Upper lobe of right lung (tissue), 1 donor: Measurements from ENCODE around the gene GLRX2. TPM values are rescaled to one million over a fixed set of nuclear protein-coding genes. Genes with fewer than 3 reads are reported as not detected.

ENCODE experiments used
- ATAC-seq: fragments of 200-7000 bp; cut with Tn5 transposase; one replicate; pipeline ENCODE4 v1.9.1; 2020; ENCODE audit warnings: mild to moderate bottlenecking, moderate library complexity
- DNase-seq: peaks from one replicate; pipeline ENCODE4 v3.0.0-alpha.2; 2020
- H3K27ac ChIP-seq: fragments of 200-600 bp; one replicate; pipeline ENCODE4 v1.8.0; 2022
- H3K27me3 ChIP-seq: fragments of 200-600 bp; one replicate; pipeline ENCODE4 v1.8.0; 2022; ENCODE audit warnings: mild to moderate bottlenecking
- H3K36me3 ChIP-seq: fragments of 200-600 bp; one replicate; pipeline ENCODE4 v1.8.0; 2022
- H3K4me1 ChIP-seq: fragments of 200-600 bp; one replicate; pipeline ENCODE4 v1.8.0; 2022
- H3K4me3 ChIP-seq: fragments of 200-600 bp; one replicate; pipeline ENCODE4 v1.8.0; 2022; ENCODE audit warnings: mild to moderate bottlenecking
- H3K9me3 ChIP-seq: fragments of 200-600 bp; one replicate; pipeline ENCODE4 v1.8.0; 2022
- CTCF ChIP-seq: fragments of 200-600 bp; IDR thresholded peaks from one replicate; pipeline ENCODE4 v1.8.0; 2022; ENCODE audit warnings: antibody characterized with exemption
- intact Hi-C: fragments of 100-400 bp; cut with DNase I; formaldehyde crosslinking; loops from one replicate; pipeline ENCODE4 v1.11.0; 2022
- total RNA-seq: library from RNA; stranded (reverse); fragmentation: NEBNext Ultra II Directional; extraction: Animal tissue kit (Norgen Biotek cat#: 25700); gene quantifications from one replicate; pipeline ENCODE4 v1.2.1, GENCODE V29; 2021
- donor health status: DM: no; HTN: yes; CAD: no; lungs with severe emphysema.

The GLRX2 gene
- total RNA-seq, 1 donor from 2014 or later: 19.0 TPM

DNA sequence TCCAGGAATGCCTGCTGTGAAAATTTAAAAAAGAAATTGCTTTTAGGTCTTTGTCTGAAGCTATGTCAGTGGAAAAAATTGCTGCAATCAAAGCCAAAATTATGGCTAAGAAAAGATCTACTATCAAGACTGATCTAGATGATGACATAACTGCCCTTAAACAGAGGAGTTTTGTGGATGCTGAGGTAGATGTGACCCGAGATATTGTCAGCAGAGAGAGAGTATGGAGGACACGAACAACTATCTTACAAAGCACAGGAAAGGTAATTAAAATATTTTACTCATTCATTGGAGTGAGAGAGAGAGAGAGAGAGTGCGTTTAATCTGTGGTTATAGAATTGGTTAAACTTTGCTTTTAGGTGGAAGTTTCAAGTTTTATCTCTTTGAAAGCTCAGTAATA is 36.6 kb upstream of the GLRX2 start:
- no peak for ATAC-seq
- H3K9me3 ChIP-seq: no peaks in the 10 kb centered on the region

GRCh38 chr1:193140254-193140653 is 35.0 kb upstream of the GLRX2 start:
- Histone ChIP-seq H3K27ac (no peak overlapping the region), H3K27me3 (no peaks in the 10 kb centered on the region), H3K9me3 (no peaks in the 10 kb centered on the region), H3K4me1 (no peaks in the 10 kb centered on the region), H3K36me3 (peaks cover 81% of the 10 kb centered on the region), H3K4me3 (no peak overlapping the region)
- no peak for DNase-seq
- no peak for TF ChIP-seq CTCF
- intact Hi-C loops: no loop called here
- no peak for ATAC-seq

More for the DNA sequence above, 36.6 kb upstream of the GLRX2 start:
- Histone ChIP-seq H3K4me3 (no peak overlapping the region), H3K36me3 (peaks cover 80% of the 10 kb centered on the region), H3K27me3 (no peaks in the 10 kb centered on the region), H3K4me1 (no peaks in the 10 kb centered on the region), H3K27ac (no peak overlapping the region)
- no peak for DNase-seq
- no peak for TF ChIP-seq CTCF
- intact Hi-C loops: no loop called here

DNA sequence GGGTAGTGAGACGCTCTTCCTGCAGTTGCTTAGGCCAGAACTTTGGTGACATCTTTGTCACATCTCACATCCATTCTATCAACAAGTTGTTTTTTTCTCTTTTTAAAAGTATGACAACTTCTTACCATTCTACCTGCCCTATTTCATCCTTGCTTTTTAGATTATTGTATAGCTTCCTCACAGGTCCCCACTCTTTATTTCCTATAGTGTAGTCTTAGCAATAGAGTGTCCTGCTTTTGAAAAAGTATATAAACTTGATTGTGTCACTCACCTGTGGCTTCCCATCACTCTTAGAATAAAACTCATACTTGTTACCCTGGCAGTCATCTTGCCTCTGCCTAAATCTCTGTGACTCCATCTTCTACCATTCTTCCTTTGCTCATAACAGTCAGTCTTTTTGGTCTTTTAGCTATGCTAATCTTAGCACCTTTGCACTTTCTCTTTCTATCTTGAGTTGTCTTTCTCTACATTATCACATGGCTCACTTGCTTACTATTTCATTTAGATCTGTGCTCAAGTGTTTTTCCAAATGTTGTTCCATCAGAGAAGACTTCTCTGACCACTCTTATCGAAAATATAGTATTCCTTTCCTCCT is 26.1 kb upstream of the GLRX2 start:
- peaks cover 4% of the 10 kb centered on the region for H3K4me1 ChIP-seq
- H3K27ac ChIP-seq: no peak overlapping the region
- no peak for TF ChIP-seq CTCF
- no peaks in the 10 kb centered on the region for H3K9me3 ChIP-seq
- no peaks in the 10 kb centered on the region for H3K27me3 ChIP-seq
- no peak overlapping the region for H3K4me3 ChIP-seq
- DNase-seq: no peak
- no peak for ATAC-seq
- peaks cover 54% of the 10 kb centered on the region for H3K36me3 ChIP-seq
- intact Hi-C loops: no loop called here

DNA sequence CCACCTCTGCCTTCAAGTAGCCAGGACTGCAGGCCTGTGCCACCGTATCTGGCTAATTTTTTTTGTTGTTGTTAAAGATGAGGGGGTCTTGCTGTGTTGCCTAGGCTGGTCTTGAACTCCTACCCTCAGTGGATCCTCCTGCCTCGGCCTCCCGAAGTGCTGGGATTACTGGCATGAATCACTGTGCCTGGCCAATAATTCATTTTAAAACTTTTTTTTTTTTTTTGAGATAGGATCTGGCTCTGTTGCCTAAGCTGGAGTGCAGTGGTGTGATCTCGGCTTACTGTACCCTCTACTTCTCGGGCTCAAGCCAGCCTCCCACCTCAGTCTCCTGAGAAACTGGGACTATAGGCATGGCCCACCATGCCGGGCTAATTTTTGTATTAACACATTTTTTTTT is 20.2 kb upstream of the GLRX2 start:
- no peak for TF ChIP-seq CTCF
- H3K27ac ChIP-seq: no peak overlapping the region
- H3K4me1 ChIP-seq: peaks cover 28% of the 10 kb centered on the region
- ATAC-seq: no peak
- H3K36me3 ChIP-seq: peaks cover 35% of the 10 kb centered on the region
- no peaks in the 10 kb centered on the region for H3K27me3 ChIP-seq
- intact Hi-C loops: no loop called here
- no peaks in the 10 kb centered on the region for H3K9me3 ChIP-seq
- no peak for DNase-seq
- no peak overlapping the region for H3K4me3 ChIP-seq

GRCh38 chr1:193123751-193124150 is 18.5 kb upstream of the GLRX2 start:
- no peak overlapping the region for H3K27ac ChIP-seq
- H3K4me1 ChIP-seq: peaks cover 28% of the 10 kb centered on the region
- DNase-seq: no peak
- TF ChIP-seq CTCF: no peak
- no peaks in the 10 kb centered on the region for H3K27me3 ChIP-seq
- peak overlapping the region; percentile 11 for H3K4me3 ChIP-seq
- H3K9me3 ChIP-seq: no peaks in the 10 kb centered on the region
- peaks cover 24% of the 10 kb centered on the region for H3K36me3 ChIP-seq
- intact Hi-C loops: no loop called here
- no peak for ATAC-seq
